ENCODE measurements around the gene BMP6.

Gene BMP6

GRCh38 chr6:7725849-7726415 lies at the start of gene BMP6:
TSS of gene BMP6 (plus strand) at chr6:7726099. CDS start at chr6:7726956, 857 bp downstream.
- peak; percentile 25 for DNase-seq

DNA sequence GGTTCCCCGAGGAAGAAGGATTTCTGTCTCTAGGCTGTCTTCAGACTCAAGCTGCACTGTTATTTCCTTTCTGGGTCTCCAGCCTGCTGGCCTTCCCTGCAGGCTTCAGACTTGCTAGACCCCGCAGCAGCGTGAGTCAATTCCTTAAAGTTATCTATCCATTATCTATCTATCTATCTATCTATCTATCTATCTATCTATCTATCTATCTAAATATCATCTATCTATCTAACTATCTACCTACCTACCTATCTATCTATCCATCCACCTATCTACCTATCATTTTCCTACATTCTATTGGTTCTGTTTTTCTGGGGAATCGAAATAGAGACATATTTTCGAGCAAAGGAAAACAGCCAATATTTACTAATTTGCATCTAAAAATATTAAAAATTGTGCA lies 48.7 kb upstream of the BMP6 start:
- DNase-seq: no peak

DNA sequence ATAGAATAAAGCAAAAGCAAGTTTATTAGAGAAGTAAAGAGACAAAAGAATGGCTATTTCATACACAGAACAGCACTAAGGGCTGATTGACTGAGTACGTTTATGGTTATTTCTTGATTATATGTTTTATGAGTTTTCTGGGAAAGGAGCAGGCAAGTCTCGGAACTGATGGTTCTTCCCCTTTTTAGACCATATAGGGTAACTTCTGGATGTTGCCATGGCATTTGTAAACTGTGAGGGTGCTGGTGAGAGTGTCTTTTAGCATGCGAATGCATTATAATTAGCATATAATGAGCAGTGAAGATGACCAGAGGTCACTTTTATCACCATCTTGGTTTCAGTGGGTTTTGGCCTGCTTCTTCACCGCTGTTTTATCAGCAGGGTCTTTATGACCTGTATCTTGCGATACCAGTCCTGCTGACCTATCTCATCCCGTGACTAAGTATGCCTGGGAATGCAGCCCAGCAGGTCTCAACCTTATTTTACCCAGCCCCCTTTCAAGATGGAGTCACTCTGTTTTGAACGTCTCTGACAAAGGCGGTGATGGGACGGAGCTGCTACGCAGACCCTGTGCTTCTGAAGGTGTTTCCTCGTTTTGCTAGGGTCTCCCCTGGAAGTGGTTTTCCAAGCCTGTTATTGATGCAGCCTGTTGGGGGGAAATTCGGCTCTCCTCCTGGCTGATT lies 45.4 kb upstream of the BMP6 start:
- no peak for DNase-seq

GRCh38 chr6:7681449-7681848 lies 44.5 kb upstream of the BMP6 start:
- DNase-seq: no peak

DNA sequence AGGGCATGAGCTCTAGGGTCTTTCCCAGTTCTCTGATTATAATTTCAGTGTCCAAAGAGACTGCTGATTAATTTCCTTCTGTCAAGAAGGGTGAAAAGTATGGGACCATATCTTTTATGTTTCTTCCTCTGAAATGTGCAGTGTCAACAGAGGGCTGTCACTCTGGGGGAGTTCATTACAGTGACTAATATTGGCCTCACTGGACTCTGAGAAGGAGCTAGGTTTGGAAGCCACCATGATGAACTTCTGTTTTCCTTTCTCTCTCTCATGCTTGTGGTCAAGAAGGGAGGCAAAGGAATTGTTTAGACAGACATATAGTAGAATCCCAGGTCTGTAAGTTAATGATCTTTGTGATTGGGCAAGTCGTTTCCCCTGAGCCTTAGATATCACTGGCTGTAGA lies 41.8 kb upstream of the BMP6 start:
- DNase-seq: no peak

GRCh38 chr6:7684843-7685242 lies 41.1 kb upstream of the BMP6 start:
- DNase-seq: no peak

DNA sequence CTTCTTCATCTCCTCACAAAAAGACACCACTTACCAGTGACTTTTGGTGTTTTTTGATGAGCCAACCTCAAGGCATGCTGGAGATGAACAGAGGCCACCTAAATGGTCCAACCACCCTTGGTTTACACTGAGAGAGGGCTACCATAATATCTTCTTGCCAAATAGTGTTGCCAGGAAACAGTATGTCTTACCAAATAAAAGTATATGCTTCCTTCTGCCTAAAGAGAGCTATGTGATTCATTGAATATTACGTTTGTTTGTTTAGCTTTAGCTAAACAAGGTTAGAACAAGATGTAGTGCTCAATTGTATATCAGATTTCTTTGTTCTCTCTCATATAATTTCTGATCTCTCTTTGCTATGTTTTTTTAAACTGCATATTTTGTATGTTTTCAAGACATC lies 40.6 kb upstream of the BMP6 start:
- DNase-seq: no peak

DNA sequence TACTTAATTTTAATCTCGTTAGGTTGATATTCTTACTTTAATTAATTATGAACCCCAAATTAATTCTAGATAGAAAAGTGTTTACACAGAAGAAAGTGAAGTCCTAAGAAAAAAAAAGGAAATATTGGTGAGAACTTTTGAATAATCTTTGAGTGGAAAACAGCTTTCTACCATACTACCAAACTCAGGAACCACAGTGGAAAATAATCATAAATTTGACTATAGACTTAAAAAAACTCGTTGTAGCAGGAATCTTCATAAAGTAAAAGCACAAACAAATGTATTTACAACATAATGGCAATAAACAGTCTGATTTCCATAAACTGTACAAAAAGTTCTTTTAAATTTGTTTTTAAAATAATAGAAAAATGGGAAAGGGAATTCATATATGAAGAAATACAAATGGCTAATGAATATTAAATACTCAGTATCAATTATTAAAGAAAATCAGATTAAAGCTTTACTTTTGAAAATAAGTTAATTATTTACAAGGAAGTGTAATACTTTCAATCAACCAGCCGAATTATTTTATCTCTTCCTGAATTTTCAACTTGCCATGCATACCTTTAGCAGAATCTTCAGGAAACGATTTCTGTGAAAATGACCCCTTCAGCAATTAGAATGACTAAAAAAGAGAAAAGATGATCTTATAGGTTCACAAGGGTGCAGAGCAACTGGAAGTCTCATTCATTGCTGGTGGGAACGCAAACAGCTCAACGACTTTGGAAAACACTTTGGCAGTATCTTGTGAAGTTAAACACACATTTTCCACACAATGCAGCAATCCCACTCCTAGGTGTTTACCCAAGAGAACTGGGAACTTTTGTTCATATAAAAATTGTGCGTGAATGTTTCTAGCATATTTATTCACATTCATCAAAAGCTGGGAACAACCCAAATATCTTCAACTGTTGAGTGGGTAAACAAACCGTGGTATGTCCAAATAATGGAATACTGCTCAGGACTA lies 38.5 kb upstream of the BMP6 start:
- no peak for DNase-seq

DNA sequence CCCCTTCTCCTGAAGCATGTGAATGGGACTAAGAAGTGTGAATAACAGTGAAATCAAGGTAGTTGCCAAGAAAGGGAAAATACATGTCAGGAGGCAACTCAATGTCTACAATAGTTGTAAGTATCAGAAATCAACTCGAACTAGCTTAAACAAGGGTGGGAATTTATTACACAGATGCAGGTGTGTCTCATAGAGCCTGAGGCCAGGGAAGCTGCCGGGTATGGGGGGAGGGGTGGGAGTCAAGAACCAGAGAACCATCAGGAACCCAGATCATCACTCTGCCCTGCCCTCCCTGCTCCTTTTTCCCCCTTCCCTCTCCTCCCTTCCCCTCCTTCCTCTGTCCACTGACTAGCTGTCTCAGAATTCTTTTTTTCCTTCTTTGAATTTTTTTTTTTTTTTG lies 34.9 kb upstream of the BMP6 start:
- no peak for DNase-seq

GRCh38 chr6:7691675-7692452 lies 34.0 kb upstream of the BMP6 start:
- DNase-seq: no peak

DNA sequence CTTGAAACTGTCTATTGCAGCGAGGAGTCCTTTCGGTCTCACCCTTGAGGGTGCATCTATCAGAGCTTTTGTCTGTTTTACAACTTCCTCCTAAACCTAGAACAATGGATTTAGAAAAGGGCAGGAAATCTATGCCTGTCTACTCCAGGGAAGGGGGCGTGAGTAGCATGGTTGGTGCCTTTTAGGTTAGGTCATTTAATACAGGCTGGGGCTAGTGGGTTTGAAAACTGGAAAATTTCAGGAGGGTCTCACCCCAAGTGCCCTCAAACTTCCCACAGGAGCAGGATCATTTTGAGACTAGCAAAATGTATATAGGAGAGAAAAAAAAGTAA lies 33.5 kb upstream of the BMP6 start:
- no peak for DNase-seq

- DNase-seq: no peak
These were observed 32.1 kb upstream of the BMP6 start for GRCh38 chr6:7693827-7694226.

DNA sequence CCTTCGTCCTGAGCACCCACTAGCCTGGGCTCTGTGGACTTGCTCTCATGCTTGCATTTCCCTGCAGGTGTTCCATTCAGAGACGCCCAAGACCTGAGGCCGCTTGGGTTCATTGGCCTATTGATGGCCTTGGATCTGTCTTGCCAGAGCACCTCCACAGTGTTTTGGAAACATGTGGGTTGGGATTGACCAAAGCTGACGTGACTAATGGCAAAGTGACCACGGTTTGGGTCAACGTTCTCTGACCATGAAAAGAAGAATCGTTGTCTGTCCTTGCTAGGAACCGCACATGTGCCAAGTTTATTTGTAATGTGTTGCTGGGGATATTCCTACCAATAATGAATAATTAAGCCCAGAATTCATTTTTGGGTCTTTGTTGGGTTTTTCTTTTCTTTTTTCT lies 29.8 kb upstream of the BMP6 start:
- no peak for DNase-seq

- DNase-seq: no peak
These were observed 28.5 kb upstream of the BMP6 start for GRCh38 chr6:7697432-7697819.

- no peak for DNase-seq
These were observed 27.9 kb upstream of the BMP6 start for GRCh38 chr6:7697820-7698623.

GRCh38 chr6:7701212-7701834 lies 24.6 kb upstream of the BMP6 start:
- DNase-seq: no peak

GRCh38 chr6:7703148-7703680 lies 22.7 kb upstream of the BMP6 start:
- no peak for DNase-seq

GRCh38 chr6:7705483-7705882 lies 20.4 kb upstream of the BMP6 start:
- no peak for DNase-seq

GRCh38 chr6:7706269-7706668 lies 19.6 kb upstream of the BMP6 start:
- DNase-seq: no peak

- no peak for DNase-seq
These were observed 18.1 kb upstream of the BMP6 start for GRCh38 chr6:7707787-7708186.

GRCh38 chr6:7719364-7719850 lies 6.5 kb upstream of the BMP6 start:
- no peak for DNase-seq

All from DMS79 treated with DMSO at 0.1 percent for 48 hours (cell line).